Left ventricle myocardium inferior (tissue), 1 donor: ENCODE results near the gene ROR1. TPM values are rescaled to one million over a fixed set of nuclear protein-coding genes. Genes with fewer than 3 reads are reported as not detected.
A peak's percentile ranks its signal among the peaks of the same experiment; 100 is the strongest.

Source experiments
- DNase-seq: peaks from one replicate; pipeline ENCODE4 v3.0.0-alpha.2; 2020
- H3K27ac ChIP-seq: fragments of 200-600 bp; replicated peaks from 2 replicates; pipeline ENCODE4 v1.8.0; 2021
- H3K27me3 ChIP-seq: fragments of 200-600 bp; 2 replicates; pipeline ENCODE4 v1.8.0; 2021; ENCODE audit warnings: low read depth
- H3K36me3 ChIP-seq: fragments of 200-600 bp; 2 replicates; pipeline ENCODE4 v1.8.0; 2021
- H3K4me1 ChIP-seq: fragments of 200-600 bp; 2 replicates; pipeline ENCODE4 v1.8.0; 2021
- H3K4me3 ChIP-seq: fragments of 200-600 bp; 2 replicates; pipeline ENCODE4 v1.8.0; 2021; ENCODE audit warnings: mild to moderate bottlenecking, moderate library complexity
- H3K9me3 ChIP-seq: fragments of 200-600 bp; replicated peaks from 2 replicates; pipeline ENCODE4 v1.8.0; 2021
- intact Hi-C: fragments of 100-400 bp; cut with micrococcal nuclease; formaldehyde crosslinking; loops from one replicate; pipeline ENCODE4 v1.11.0; 2022
- total RNA-seq: library from RNA; stranded (reverse); fragmentation: NEBNext Ultra II Directional; extraction: Animal tissue kit (Norgen Biotek cat#: 25700); gene quantifications from one replicate; pipeline ENCODE4 v1.2.1, GENCODE V29; 2021
- TF ChIP-seq, protein P1 (sequence below): fragments of 200-600 bp; IDR thresholded peaks from 2 replicates; pipeline ENCODE4 v1.8.0; 2021; ENCODE audit warnings: antibody characterized with exemption, mild to moderate bottlenecking, borderline replicate concordance
- donor health status: DM: no; HTN: yes; CAD: no; lungs with severe emphysema.

ROR1 gene
- total RNA-seq, 1 donor from 2014 or later: 14.0 TPM

GRCh38 chr1:64186898-64187280, 413.1 kb downstream of the ROR1 start:
- TF ChIP-seq, protein P1, sequence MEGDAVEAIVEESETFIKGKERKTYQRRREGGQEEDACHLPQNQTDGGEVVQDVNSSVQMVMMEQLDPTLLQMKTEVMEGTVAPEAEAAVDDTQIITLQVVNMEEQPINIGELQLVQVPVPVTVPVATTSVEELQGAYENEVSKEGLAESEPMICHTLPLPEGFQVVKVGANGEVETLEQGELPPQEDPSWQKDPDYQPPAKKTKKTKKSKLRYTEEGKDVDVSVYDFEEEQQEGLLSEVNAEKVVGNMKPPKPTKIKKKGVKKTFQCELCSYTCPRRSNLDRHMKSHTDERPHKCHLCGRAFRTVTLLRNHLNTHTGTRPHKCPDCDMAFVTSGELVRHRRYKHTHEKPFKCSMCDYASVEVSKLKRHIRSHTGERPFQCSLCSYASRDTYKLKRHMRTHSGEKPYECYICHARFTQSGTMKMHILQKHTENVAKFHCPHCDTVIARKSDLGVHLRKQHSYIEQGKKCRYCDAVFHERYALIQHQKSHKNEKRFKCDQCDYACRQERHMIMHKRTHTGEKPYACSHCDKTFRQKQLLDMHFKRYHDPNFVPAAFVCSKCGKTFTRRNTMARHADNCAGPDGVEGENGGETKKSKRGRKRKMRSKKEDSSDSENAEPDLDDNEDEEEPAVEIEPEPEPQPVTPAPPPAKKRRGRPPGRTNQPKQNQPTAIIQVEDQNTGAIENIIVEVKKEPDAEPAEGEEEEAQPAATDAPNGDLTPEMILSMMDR: no peak
- no peak for DNase-seq
- no peak overlapping the region for H3K4me3 ChIP-seq
- H3K27ac ChIP-seq: peak overlapping the region; percentile 86
- H3K9me3 ChIP-seq: no peaks in the 10 kb centered on the region
- intact Hi-C loops: no loop called here
- no peaks in the 10 kb centered on the region for H3K27me3 ChIP-seq
- H3K4me1 ChIP-seq: peaks cover 19% of the 10 kb centered on the region
- H3K36me3 ChIP-seq: no peaks in the 10 kb centered on the region

- H3K4me3 ChIP-seq: no peak overlapping the region
- no peaks in the 10 kb centered on the region for H3K36me3 ChIP-seq
- no peak for DNase-seq
- H3K27me3 ChIP-seq: no peaks in the 10 kb centered on the region
- intact Hi-C loops: no loop called here
- peaks cover 19% of the 10 kb centered on the region for H3K4me1 ChIP-seq
- no peaks in the 10 kb centered on the region for H3K9me3 ChIP-seq
- H3K27ac ChIP-seq: no peak overlapping the region
- TF ChIP-seq, protein P1: no peak
Measured at GRCh38 chr1:64187646-64188045, 413.8 kb downstream of the ROR1 start.

DNA sequence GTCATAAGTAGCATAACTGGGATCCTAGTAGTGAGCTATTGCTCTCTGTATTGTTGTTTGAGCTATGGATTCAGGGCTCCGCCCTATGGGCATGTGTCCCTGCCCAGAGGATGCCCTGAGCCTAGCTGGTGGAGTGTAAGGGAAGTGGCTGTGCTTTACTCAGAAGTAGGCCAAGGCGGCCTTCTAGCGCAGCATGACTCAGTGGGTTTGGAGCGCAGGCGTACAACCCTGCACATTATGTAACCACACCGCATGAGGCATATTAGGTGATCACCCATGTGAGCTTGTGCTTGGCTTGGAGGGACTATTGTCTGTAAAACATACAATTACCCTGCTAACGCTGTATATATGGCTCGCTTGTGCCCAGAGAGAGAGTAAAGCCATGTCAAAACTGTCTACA, 418.5 kb downstream of the ROR1 start:
- no peaks in the 10 kb centered on the region for H3K27me3 ChIP-seq
- no peak overlapping the region for H3K4me3 ChIP-seq
- H3K27ac ChIP-seq: no peak overlapping the region
- intact Hi-C loops: no loop called here
- no peaks in the 10 kb centered on the region for H3K36me3 ChIP-seq
- DNase-seq: no peak
- TF ChIP-seq, protein P1: no peak
- H3K9me3 ChIP-seq: no peaks in the 10 kb centered on the region
- peaks cover 14% of the 10 kb centered on the region for H3K4me1 ChIP-seq

GRCh38 chr1:64194168-64195080, 420.6 kb downstream of the ROR1 start:
- Histone ChIP-seq H3K4me1 (peaks cover 14% of the 10 kb centered on the region), H3K36me3 (no peaks in the 10 kb centered on the region), H3K9me3 (no peaks in the 10 kb centered on the region), H3K27ac (no peak overlapping the region), H3K27me3 (no peaks in the 10 kb centered on the region), H3K4me3 (no peak overlapping the region)
- DNase-seq: no peak
- TF ChIP-seq, protein P1: no peak
- intact Hi-C loops: no loop called here

- H3K36me3 ChIP-seq: no peaks in the 10 kb centered on the region
- DNase-seq: no peak
- no peak overlapping the region for H3K4me3 ChIP-seq
- H3K4me1 ChIP-seq: peaks cover 14% of the 10 kb centered on the region
- TF ChIP-seq, protein P1: no peak
- H3K27ac ChIP-seq: no peak overlapping the region
- intact Hi-C loops: no loop called here
- no peaks in the 10 kb centered on the region for H3K9me3 ChIP-seq
- no peaks in the 10 kb centered on the region for H3K27me3 ChIP-seq
Measured at GRCh38 chr1:64195081-64195395, 421.2 kb downstream of the ROR1 start.
